GM19395 (cell line): ENCODE measurements around the gene ESRRG.
"Not testable (repeated sequence)": the region's sequence is repeated elsewhere in the genome, so short reads cannot be mapped to it uniquely, and the experiment has no call there.

Experiments
- ATAC-seq: cut with Tn5 transposase; IDR thresholded peaks from one replicate; pipeline ENCODE4 v1.9.1; 2021; ENCODE audit warnings: mild to moderate bottlenecking, moderate library complexity; ENCODE audit not compliant: unreplicated experiment

The ESRRG gene

GRCh38 chr1:216580538-216581057 lies 142.6 kb downstream of the ESRRG start:
- no peak for ATAC-seq

DNA sequence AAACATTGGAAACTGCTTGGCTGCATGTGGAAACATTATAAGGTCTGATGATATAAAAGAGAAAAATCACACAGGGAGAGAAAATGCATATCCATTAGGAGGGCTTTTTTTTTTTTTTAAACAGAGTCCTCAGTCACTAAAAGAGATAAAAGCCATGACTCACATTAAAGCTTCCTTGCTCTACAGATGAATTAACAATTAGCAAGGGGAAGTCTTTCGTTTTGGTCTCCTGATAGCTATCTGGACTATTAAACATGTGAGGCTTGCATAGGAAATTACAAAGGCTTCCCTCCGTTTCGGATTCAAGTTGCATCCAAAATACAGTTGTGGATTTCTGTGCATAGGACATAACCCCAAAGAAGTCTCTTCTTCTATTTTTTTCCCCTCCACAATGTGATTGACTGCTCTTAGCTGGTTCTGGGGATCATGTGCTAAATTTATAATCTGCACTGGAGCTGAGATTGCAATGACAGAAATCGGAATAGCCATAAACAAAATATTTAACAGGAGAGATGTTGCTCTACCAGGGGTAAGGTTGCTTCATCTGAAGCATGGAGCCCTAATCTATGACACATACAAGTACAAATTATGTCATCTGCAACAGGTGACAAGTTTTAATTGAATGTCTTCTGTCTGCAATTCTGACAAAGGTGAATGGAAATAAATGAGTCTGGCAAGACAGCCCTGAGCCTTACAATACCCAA lies 146.8 kb downstream of the ESRRG start:
- ATAC-seq = no peak

DNA sequence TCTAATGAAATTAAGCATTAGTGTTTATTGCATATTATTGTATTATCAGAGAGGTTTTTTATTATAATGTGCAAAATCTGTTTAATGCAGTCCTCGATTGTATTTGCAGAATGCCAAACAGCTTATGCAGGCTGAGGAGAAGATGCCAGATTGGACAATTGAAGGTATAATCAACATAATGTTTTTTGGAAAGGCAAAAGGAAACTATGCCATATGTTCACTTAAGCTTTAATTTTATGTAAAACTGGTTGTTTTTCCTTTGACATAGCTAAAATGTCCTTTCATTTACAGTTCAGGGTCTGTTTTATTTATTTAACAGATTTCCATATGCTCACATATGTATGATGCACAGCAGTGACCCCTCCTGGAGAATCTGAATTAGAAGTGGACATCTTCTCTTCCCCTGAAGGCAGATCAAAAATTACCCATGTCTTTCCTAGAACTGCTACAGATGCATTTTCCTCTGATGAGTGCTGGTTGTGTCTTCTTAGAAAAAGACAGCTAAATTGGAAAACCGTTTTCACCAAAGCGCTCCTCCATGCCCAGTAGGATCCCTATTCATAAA lies 156.5 kb downstream of the ESRRG start:
- no peak for ATAC-seq

- no peak for ATAC-seq
Observed at GRCh38 chr1:216563087-216563486, 160.1 kb downstream of the ESRRG start.

- no peak for ATAC-seq
Observed at GRCh38 chr1:216562383-216562782, 160.8 kb downstream of the ESRRG start.

DNA sequence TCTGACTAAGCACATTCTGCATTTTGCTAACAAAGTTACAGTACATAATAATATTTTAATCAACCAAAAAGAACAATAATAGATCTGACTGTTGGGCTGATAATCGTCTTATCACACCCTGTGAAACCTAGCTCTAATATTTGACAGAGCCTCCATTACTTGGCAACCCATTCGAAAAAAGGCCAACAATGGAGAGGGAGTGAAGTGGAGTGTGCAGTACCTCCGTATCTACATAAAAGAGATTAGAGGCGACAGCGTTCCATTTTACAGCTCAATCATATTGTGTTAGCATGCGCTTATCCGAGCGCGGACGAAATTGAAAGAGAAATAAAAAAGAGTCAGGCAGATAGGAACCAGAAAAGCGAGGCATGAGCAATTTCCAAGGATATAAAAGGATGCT lies 162.7 kb downstream of the ESRRG start:
- ATAC-seq = no peak

- ATAC-seq = no peak
Observed at GRCh38 chr1:216559359-216559758, 163.9 kb downstream of the ESRRG start.

DNA sequence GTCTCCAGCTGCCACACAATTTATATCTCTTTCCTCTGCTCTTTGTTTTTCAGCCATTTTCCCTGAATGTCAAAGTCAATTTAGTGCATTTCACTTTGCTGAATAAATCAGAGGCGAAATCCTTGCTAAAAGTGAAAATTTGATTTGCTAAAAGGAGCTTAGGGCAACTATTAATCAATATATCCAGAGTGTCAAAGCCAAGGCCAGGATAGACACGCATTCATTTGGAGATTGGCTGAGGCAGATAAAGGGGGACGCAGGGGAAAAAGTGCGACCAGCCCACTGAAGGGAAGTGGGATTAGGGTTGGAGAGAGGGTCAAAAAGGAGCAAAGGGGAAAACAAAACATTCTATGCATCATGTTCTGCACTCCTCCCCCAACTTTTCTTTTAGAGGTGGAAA lies 167.6 kb downstream of the ESRRG start:
- no peak for ATAC-seq

DNA sequence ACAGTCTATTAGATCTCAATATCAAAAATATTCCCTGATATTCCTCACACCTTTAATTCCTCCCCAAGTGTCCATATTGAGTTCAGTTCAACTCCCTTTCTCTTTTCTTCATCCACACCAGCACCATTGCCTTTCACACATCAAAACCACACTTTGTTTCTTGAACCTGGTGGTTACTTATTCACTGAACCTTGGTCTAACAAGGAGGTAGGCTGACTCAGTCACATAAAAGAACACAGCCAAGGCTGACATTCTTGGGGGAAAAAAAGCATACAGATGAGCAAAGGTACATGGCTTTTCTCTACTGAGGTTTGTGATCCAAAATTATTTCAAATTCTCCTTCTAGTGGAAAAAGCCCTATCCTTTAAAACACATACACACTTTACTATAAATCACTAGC lies 168.3 kb downstream of the ESRRG start:
- no peak for ATAC-seq

- ATAC-seq = no peak
Observed at GRCh38 chr1:216553766-216554165, 169.5 kb downstream of the ESRRG start.

DNA sequence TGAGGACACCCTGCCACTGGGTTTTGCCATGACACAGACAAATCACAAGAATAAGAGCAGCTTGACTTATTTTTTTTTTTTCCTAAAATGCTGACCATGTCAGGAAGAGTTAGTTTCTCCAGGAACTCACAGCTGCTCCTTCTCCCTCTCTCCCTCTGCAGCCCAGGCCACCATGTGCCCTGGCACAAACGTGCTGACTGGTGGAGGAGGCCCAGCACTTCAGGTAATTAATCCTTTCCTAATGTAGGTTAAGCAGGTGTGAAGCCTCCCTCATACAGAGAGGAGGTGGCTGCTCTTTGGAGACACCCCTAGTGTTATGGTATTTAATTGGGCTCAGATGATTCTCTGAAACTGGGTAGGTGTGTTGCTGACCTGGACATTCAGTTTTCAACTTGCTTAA lies 170.2 kb downstream of the ESRRG start:
- no peak for ATAC-seq

DNA sequence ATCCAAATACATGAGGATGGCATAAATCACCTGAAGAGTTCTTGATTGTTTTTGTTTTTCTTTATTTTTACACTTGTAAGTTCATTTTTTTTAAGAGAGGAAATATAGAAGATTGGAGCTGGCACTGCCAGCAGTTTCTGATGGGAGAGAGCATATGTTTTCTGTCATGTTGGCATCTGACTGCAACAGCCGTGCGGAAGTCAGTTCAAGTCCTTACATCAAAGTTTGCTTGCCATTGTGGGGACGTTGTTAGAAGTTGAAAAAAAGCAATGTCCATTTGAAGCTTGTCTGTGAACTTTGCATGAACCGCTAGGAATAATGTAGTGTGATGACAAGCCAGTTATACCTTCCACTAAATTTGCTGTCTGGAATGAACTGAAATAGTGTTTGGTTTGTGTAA lies 173.4 kb downstream of the ESRRG start:
- no peak for ATAC-seq

- ATAC-seq = no peak
Observed at GRCh38 chr1:216542741-216543140, 180.5 kb downstream of the ESRRG start.

GRCh38 chr1:216542263-216542662 lies 181.0 kb downstream of the ESRRG start:
- ATAC-seq = no peak

GRCh38 chr1:216535751-216536150 lies 187.5 kb downstream of the ESRRG start:
- no peak for ATAC-seq

DNA sequence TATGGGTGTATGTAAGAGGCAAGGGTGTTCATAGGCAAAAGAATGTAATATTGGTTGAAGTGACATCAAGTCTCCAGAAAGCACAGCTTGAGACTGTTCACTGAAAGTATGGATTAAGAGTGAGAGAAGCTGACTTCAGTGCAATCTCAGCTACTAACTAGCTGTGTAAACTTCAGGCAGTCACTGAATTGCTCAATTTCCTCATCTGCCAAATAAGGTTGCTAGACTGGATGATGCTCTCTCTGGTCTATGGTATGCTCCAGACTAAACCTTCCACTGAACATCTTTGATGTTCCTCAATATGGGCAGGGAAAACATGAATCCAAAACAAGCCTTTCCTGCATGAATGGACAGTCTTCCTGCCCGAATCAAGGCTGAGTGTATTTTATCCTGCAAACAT lies 188.2 kb downstream of the ESRRG start:
- ATAC-seq = no peak

GRCh38 chr1:216533776-216534175 lies 189.5 kb downstream of the ESRRG start:
- ATAC-seq = no peak

DNA sequence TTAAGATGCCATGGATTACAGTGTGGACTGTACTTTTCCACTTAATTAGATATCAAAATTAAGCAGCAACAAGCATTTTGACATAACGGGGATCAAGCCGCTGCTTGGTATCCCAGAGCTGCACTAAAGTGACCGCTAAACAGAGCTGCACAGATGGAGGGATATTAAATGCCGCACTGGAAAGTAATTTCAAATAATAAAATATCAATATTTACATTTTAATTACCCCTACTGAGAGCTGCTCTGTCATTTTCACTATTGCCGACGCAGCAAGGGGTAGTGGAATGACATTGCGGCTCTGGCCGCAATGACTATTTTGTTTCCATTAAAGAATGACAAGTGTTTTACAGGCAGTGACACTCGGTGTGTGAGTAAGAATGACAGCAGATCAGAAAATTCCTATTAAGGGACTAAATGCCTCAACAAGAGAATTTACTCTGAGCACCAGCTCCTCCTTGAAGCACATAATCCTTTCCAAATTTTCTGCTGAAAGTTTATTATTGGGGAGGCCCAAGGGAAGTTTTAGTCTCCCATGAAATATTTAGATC lies 190.9 kb downstream of the ESRRG start:
- ATAC-seq = no peak

DNA sequence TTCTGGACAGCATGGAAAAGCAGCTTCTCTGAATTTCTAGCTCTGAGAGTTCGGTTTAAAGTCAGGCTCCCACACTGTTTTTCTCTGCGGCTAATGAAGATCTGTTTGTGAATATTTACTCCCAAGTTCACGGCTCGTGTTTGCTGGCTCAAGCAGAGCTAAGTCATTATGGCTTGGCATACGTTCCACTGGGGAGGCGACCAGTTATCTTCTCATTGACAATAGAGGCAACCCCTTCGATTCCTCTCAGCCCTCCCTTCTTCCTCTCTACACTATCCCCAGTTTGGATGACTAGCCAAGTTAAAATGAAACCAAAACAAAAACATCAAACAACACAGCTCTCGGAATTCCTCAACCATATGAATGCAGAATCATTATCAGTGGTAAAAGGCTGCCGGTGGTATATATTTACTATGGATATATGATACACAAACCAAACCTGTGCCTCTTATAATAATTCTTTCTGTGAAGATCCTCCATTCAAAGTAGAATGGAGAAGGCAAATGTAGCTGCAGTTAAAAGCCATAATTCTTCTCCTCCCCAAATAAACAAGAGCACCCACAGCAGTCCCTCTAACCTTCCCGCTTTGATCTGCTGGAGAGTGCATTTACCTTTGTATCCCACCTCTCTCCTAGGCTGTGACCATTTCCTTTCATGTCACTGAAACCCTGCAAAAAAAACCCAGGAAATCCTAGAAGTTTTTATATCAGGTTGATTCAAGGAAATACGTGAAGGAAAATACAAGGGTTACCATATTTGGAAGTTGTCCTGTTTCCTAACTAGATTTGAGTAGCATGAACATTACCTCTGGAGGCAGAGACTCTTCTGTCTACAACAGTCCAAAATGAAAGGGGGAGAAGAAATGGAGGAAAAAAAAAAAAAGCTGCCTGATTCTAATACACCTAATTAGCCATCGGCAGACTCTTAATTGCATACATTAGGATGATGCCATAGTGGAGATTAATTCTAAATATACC lies 191.7 kb downstream of the ESRRG start:
- ATAC-seq = peak; percentile 66

DNA sequence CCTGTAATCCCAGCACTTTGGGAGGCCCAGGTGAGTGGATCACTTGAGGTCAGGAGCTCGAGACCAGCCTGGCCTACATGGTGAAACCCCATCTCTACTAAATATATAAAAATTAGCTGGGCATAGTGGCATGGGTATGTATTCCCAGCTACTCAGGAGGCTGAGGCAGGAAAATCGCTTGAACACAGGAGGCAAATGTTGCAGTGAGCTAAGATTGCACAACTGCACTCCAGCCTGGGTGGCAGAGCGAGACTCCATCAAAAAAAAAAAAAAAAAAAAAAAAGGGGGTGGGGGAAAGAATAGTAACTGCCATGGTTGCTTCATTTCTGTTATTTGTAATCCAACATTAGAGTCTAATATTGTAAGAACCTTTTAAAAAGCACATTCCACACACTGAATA lies 193.4 kb downstream of the ESRRG start:
- ATAC-seq = not testable (repeated sequence)

- peak; percentile 90 for ATAC-seq
Observed at GRCh38 chr1:216528816-216529215, 194.4 kb downstream of the ESRRG start.
